GM18526 (cell line): ENCODE results near the gene BBS12.

ENCODE experiments used
- POLR2A ChIP-seq: IDR thresholded peaks from 3 replicates; pipeline ENCODE4 v1.6.1; 2011; ENCODE audit not compliant: insufficient read length; ENCODE audit errors: extremely low read depth

The BBS12 gene

GRCh38 chr4:122775987-122776836 is 43.7 kb downstream of the BBS12 start:
- TF ChIP-seq POLR2A, result no peak

- no peak for TF ChIP-seq POLR2A
Observed at GRCh38 chr4:122776916-122777315, 44.4 kb downstream of the BBS12 start.

DNA sequence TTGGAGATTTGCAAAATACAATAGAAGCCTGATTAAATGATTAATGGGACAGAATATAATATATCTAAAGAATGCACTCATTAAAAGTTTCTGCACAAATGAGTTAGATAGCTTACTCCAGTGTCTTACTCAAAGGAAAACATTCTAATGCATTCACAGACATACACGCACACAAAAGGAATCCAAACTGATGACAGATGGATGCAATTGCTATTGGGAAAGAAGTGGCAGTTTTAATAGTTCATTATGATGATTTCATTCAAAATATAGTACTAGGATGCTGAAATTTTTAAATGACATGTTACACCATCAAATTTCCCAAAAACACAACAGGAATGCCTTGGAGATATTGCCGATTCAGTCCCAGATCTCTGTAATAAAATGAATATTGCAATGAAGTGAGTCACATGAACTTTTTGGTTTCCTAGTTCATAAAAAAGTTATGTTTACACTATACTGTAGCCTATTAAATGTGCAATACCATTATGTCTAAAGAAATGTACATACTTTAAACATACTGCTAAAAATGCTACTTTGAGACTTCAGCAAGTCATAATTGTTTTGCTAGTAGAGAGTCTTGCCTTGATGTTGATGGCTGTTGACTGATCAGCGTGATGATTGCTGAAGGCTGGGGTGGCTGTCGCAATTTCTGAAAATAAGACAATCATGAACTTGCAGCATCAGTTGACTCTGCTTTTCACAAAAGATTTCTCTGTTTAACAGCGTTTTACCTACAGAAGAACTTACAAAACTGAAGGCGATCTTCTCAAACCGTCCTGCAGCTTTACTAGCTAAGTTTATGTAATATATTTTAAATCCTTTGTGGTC is 45.6 kb downstream of the BBS12 start:
- no peak for TF ChIP-seq POLR2A

- no peak for TF ChIP-seq POLR2A
Observed at GRCh38 chr4:122781486-122781885, 49.0 kb downstream of the BBS12 start.

DNA sequence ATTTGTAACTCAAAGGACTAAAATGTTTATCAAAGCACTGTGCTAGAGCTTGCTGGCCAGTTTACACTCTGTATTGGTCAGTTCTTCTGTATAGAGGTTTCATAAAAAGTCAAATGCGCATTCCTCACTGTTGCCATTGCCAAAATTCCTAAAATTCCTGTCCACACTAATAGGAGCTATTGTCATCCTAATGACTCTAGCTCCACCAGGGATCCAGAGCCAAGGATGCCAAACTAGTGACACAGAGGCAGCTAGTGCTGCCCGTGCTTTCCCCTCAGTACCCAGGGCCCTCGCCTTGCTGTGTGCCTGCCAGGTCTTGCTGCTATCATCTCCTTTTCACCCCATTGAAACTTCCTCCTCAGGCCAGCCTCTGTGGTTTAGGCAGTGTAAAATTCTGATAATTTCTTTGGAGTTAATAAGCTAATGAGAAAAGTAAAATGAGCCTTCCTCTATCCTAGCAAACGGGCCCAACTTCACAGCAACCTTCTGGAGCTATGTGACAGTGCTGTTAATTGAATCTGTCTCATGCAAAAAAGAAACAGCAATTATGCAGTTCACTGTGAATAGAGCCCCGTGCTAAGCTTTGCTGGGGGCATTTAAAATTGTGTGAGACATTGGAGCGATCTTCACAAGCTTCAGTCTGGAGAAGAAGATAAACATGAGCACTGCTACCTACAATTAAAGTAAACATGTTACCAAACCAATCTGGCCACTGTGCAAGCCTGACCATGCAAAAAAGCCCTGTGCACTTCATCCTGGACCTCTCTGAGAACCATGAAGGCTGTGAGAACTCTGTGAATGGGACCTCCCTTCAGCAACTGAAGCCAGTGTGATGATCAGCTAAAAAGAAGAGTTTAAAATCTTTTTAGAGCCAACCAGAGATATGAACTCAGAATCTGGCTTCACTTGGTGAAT is 51.1 kb downstream of the BBS12 start:
- TF ChIP-seq POLR2A, result no peak

- no peak for TF ChIP-seq POLR2A
Observed at GRCh38 chr4:122784261-122784660, 51.8 kb downstream of the BBS12 start.

GRCh38 chr4:122785099-122785498 is 52.6 kb downstream of the BBS12 start:
- no peak for TF ChIP-seq POLR2A

DNA sequence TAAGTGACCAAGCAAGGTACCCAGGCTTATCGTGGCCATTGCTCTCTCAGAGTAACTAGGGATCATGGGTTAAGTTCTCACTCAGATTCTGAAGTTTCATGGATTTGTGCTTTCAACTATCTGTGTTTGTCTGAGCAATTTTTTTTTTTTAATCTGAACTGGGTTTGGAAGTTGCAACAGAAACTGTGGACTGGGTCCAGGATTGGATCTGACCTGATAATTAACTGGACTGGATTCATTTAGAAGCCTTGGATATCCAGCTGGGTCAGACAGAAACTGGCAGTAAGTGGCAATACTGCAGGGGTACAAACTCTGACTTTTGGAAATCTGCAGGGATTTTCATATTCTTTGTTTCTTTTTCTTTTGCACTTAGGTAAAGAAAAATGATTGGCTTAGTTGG is 55.4 kb downstream of the BBS12 start:
- no peak for TF ChIP-seq POLR2A

- no peak for TF ChIP-seq POLR2A
Observed at GRCh38 chr4:122788935-122789334, 56.4 kb downstream of the BBS12 start.

GRCh38 chr4:122793811-122794210 is 61.3 kb downstream of the BBS12 start:
- TF ChIP-seq POLR2A, result no peak
